NCI-H128 (cell line): ENCODE measurements around the gene HBA1.
"Not testable (repeated sequence)": the region's sequence is repeated elsewhere in the genome, so short reads cannot be mapped to it uniquely, and the experiment has no call there.

ENCODE experiments used
- DNase-seq: peaks from one replicate; lab custom pipeline; 2025; ENCODE audit not compliant: unreplicated experiment; lab: John Stamatoyannopoulos, UW

The HBA1 gene

DNA sequence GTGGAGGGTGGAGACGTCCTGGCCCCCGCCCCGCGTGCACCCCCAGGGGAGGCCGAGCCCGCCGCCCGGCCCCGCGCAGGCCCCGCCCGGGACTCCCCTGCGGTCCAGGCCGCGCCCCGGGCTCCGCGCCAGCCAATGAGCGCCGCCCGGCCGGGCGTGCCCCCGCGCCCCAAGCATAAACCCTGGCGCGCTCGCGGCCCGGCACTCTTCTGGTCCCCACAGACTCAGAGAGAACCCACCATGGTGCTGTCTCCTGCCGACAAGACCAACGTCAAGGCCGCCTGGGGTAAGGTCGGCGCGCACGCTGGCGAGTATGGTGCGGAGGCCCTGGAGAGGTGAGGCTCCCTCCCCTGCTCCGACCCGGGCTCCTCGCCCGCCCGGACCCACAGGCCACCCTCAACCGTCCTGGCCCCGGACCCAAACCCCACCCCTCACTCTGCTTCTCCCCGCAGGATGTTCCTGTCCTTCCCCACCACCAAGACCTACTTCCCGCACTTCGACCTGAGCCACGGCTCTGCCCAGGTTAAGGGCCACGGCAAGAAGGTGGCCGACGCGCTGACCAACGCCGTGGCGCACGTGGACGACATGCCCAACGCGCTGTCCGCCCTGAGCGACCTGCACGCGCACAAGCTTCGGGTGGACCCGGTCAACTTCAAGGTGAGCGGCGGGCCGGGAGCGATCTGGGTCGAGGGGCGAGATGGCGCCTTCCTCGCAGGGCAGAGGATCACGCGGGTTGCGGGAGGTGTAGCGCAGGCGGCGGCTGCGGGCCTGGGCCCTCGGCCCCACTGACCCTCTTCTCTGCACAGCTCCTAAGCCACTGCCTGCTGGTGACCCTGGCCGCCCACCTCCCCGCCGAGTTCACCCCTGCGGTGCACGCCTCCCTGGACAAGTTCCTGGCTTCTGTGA is at the start of gene HBA1:
TSS of gene HBA1 (plus strand) at position 204 of the 906 bp plus-strand sequence. CDS start at position 241, 37 bp downstream.
- not testable (repeated sequence) for DNase-seq

DNA sequence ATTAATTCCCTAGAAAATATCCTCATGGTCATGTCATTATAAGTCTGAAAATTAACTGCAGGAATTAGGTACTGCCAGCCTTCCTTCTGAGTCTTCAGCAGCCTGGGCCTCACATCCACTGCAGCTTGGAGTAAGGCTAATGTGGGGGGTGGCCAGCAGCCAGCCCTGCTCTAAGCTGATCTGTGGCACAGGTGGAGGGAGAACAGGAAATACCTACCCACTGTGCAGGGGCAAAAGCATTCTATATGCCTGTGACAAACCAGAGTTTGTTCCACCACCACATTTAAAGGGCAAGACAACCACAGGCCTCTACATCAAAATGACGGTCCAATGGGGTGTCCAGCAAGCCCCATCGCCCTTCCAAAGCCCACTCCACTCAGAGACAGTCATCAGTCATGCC is 47.4 kb upstream of the HBA1 start:
- DNase-seq = no peak

DNA sequence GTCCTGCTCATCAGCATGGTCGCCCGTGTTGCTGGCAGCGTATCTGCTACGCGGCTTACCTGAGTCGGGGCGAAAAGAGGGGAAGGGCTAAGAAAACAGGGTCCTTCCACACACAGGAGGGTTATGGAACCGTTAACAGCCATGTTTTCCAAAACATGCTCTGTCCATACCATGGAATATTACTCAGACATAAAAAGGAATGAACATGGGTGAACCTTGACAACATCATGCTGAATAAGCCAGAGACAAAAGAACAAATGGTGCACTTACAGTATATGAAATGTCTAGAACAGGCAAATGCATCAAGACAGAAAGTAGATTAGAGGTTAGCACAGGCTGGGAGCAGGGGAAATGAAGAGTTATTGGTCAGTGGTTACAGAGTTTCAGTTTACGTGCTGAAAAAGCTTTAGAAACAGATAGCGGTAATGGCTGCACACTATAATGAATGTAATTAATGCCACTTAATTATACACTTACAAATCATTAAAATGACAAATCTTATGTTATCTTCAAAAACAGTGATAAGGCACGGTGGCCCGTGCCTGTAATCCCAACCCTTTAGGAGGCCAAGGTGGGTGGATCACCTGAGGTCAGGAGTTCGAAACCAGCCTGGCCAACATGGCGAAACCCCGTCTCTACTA is 45.8 kb upstream of the HBA1 start:
- no peak for DNase-seq

DNA sequence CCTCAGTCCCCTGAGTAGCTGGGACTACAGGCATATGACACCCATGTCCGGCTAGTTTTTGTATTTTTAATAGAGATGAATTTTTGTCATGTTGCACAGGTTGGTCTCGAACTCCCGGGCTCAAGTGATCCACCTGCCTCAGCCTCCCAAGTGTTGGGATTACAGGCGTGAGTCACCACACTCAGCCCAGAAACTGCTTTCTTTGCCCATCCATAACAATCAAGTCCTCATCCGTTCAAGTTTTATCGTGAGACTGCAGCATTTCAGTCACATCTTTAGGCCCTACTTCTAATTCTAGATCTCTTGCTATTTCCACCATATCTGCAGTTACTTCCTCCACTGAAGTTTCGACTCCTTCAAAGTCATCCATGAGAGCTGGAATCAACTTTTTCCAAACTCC is 44.4 kb upstream of the HBA1 start:
- DNase-seq = no peak

DNA sequence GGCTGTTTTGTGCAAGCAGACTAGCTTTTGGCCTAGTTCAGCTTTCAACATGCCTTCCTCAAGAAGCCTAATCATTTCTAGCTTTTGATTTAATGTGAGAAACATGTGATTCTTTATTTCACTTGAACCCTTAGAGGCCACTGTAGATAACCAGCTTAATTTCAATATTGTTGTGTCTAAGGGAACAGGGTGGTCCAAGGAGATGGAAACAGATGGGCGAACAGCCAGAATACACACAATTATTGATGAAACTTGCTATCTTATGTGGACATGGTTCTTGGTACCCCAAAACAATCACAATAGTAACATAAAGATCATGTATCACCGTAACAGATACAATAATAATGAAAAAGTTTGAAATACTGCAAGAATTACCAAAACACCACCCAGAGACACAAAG is 42.8 kb upstream of the HBA1 start:
- no peak for DNase-seq

DNA sequence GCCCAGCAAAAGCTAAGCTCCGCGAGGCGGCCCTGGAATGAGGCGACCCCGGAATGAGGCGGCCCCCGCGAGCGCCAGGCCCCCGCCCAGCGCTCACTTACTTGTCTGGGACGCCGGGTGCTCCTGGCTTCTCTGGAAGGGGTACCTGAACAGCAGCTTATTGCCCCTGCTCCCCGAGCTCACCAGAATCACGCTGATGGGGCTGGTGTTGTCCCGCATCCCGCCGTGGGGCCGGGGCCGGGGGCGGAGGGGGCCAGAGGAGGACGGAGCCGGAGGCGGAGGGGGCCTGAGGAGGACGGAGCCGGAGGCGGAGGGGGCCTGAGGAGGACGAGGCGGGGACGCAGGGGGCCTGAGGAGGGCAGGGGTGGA is 38.4 kb upstream of the HBA1 start:
- no peak for DNase-seq

DNA sequence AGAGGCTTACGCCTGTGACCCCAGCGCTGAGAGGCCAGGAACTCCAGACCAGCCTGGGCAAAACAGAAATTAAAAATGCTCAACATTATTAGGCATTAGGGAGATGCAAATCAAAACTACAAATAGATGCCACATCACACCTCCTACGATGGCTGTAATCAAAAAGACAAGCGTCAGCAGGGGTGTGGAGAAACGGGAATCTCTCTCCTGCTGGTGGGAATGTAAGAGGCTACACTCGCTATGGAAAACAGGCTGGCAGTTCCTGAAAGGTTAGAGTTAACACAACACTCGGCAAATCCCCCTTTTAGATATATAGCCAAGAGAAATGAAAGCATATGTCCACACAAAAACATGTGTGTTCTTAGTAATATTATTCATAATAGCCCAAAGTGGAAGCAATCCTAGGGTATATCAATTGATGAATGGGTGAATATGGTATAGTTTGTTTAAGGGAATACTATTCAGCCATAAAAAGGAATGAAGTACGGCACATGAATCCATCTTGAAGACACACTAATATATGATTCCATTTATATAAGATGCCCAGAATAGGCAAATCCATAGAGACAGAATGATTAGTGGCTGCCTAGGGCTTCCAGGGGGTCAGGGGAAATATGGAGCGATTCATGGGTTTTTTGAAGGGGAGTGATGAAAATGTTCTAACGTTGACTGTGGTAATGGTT is 36.2 kb upstream of the HBA1 start:
- DNase-seq = no peak

DNA sequence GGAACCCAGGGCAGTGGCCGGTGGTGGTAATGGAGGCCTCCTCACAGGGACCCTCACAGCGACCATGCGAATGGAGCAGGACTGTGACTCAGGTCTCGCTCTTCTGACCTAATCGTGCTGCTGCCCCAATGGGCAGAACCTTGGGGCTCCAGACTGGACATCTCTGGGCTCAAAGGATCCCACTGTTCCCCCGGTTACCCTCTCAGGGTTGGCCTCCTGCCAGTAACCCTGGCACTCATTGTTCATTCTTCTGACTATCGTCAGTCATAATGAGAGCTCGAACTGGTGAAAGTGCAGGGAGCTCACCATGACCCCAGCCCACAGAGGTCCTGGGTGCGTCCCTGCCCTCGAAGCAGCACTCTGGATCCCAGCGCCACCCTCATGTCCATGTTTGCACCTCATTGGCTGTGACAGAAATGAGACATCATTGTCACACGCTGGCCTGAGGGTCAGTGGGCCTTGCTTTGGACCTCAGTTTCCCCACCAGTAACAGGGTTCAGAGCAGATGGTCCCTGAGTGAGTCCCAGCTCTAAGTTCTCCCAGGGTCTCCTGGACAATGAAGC is 34.0 kb upstream of the HBA1 start:
- DNase-seq = no peak

DNA sequence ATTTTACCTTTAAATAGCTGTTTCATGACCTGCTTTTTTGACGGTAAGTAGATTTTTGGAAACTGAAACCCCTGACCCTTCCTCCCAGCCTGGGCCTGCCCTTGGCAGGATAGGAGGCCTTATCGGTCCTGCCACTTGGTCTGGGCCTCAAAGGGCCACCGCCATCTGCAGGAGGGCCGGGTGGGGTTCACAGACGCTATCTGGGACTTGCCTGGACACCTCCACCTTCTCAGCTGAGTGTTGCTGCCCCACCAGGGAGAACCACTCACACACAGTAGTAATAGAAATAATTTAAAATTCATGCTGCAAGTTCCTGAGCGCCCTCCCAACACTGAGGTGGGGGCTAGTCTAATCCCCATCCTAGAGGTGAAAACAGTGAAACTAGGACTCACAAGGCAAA is 33.4 kb upstream of the HBA1 start:
- DNase-seq = no peak

DNA sequence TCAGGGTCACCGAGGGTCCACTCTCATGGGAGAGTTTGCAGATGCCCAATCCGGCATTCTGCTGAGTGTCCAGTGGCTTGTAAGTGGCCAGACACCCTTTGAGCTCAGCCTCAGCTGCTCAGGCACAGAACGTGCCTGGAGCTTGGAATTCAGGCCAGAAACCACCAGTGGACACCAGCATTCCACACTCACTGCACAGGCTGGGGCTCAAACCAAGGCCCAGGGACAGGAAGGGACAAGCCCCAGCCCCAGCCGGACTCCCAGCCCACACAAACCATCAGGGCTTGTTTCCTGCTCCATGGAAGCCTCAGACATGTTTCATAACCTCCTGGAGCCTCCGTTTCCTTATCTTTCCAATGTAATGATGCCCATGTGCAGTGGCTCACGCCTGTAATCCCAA is 33.0 kb upstream of the HBA1 start:
- no peak for DNase-seq

DNA sequence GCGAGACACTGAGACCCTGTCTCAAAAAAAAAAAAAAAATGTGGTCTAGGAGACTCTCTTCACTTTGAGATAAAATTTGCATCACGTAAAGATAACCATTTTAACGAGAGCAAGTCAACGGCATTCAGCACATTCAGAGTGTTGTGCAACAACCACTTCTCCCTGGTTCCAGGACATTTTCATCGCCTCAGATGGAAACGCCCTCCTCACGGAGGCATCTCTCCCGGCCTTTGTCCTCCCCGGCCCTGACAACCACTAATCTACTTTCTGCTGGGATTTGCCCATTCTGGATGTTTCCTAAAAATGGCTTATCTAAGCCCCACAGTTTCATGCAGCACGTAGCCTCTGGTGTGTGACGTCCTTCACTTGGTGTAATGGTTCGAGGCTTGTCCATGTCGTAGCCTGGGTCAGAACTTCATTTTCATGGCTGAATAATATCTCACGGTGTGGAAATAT is 31.7 kb upstream of the HBA1 start:
- DNase-seq = no peak

DNA sequence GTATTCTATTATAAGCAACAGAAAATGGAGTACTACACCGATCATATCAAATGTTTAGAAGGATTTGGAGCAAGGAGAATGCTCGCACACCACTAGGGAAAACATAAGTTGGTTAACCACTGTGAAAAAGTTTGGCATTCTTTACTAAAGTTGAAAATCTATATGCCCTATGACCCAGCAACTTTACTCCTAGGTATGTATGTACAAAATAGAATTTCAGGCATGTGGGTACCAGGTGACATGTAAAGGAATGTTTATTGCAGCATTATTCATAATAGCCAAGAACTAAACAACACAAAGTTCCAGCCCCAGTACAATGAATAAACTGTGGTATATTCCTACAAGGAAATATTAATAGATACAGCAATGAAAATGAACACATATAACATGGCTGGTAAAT is 29.8 kb upstream of the HBA1 start:
- DNase-seq = no peak

DNA sequence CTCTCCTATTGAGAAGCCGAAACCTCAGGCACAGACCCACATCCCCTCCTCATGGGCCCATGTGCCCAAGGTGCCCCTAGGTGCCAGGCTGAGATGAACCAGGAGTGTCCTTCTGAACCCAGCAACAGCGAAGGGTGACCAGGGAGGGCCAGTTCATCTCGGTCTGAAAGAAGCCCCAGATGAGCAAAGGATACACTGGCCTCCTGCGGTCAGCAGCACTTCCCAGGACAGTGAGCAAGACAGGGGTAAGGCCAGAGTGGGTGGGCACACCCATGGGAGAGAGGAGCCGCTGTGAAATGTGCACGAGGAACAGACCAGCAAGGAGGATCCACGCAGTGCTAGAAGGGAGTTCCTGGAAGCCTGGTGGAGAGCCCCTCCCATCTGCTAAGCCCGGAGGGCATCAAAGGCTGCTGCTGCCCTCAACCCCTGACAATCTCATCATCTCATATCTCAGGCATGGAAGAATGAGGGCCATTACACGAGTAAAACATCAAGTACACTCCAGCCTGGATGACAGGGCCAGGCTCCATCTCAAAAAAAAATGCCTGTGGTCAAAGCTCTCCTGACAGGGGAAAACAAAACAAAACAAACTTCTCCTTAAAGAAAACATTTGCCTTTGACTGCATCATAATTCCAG is 27.3 kb upstream of the HBA1 start:
- no peak for DNase-seq

DNA sequence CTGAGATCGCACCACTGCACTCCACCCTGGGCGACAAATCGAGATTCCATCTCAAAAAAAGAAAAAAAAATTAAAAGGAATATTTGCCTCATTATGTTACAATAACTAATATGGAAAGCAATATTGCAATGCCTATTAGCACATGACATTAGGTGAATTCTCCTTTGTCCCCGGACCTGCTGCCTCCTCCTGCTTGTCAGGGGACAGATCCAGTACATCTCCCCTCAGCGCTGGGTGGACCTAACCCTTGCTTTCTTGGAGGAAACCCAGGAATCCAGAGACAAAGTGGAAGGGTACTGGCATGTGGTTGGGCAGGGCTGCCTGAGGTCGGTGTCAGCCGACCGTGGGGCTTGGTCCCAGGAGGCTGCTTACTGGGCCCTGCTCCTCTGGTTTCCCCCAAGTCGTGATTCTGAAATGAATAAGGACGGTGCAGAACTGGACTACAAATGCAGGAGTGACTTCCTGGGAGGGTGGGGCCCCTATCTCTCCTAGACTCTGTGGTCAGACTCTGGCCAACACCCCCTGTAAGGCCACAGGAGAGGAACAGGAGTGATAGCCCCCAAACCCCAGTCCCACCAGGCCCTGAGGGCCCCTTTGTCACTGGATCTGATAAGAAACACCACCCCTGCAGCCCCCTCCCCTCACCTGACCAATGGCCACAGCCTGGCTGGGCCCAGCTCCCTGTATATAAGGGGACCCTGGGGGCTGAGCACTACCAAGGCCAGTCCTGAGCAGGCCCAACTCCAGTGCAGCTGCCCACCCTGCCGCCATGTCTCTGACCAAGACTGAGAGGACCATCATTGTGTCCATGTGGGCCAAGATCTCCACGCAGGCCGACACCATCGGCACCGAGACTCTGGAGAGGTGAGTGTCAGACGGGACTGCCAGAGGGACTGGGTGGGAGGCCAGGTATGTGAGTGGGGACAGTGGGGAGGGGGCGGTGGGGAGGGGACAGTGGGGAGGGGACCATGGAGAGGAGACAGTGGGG is 24.0 kb upstream of the HBA1 start, which contains the start of gene HBZ:
TSS of gene HBZ (plus strand) at position 504 of the 988 bp plus-strand sequence. CDS start at position 770, 266 bp downstream.
- DNase-seq = no peak

DNA sequence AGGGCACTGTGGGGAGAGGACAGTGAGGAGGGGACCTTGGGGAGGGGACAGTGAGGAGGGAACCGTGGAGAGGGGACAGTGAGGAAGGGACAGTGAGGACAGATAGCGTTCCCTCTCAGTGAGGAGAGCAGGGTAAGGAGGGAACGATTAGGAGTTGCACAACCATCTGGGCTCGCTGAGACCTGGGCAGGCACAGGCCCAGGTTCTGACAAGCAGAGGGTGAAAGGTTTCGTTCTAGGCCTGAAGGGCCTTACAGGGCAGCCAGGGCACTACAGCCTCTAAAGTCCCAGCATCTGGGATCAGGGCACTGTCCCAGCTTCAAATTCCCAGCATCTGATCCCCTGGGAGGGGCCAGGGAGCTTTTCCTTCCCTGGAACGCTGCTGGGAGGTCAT is 23.4 kb upstream of the HBA1 start:
- not testable (repeated sequence) for DNase-seq

DNA sequence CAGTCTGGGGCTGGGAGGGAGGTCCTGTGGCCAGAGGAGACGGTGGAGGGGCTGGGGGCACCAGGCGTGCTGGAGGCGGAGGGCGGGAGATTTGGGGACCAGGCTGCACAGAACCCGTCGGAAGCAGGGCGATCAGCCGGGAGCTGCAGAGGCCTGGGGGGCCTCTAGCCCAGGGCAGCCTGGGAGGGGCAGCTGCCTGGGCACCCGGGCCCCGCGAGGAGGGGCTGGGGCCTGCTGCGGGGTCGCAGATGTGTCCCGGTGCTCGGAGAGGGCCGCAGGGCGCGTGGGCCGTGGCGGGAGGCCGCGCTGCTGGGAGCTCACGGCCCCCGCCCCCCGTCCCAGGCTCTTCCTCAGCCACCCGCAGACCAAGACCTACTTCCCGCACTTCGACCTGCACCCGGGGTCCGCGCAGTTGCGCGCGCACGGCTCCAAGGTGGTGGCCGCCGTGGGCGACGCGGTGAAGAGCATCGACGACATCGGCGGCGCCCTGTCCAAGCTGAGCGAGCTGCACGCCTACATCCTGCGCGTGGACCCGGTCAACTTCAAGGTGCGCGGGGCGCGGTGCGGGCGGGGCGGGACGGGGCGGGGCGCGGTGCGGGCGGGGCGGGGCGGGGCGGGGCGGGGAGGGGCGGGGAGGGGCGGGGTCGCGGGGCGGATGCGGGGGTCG is 22.8 kb upstream of the HBA1 start:
- DNase-seq = not testable (repeated sequence)

DNA sequence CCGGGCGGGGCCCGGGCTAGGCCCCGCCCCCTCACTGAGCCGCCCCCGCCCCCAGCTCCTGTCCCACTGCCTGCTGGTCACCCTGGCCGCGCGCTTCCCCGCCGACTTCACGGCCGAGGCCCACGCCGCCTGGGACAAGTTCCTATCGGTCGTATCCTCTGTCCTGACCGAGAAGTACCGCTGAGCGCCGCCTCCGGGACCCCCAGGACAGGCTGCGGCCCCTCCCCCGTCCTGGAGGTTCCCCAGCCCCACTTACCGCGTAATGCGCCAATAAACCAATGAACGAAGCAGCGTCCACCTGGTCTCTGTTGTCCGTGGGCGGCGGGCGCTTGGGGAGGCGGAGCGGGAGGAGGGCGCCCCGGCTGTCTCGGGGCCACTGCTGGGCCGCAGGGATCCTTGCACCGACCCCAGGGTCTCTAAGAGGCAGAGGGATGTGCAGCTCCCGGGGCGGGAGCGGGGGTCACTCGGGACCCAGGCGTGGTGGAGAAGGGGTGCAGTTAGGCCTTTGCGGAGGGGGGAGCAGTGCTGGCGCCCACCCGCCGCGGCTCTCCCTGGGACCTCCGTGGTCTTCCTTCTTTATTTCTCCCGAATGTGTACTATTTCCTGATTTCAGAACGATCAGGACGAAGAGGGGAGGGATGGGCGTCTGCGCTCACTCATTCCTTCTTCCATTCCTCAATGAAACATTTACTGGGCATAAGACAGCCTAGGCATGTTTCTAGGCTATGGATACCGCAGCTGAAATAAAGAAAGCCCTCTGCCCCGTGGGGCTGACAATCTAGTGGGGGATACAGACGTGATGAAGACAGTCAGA is 22.1 kb upstream of the HBA1 start:
- no peak for DNase-seq

DNA sequence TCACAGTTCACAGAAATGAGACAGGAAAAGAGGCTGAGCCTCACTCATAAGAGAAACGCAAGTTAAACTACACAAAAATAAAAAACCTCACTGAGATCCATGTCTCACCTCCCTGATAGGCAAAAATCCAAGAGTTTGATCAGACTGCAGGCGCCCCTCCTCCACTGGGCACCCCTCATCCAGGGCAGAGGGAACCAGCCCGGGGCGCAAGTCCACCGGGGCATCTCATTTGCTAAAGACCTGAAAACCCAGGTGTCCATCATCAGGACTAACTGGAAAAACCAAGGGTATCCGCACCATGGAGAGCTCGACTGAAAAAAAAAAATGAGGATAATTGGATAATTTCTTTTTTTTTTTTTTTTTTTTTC is 21.5 kb upstream of the HBA1 start:
- DNase-seq = no peak
